ENCODE data around the gene C2orf92. TPM values are rescaled to one million over a fixed set of nuclear protein-coding genes. Genes with fewer than 3 reads are reported as not detected.

Gene C2orf92
- total RNA-seq, 1 experiment from 2014 or later, result 3.0 TPM

- ChIA-PET POLR2A (ENCODE audit: unreplicated experiment) (interaction anchor here (0.6 kb wide), 1 partner anchor 11 kb away, joined by 5 read pairs; no protein-coding TSS in a partner anchor), CTCF (interaction anchor here (0.7 kb wide), 2 partner anchors 13 to 558 kb away, joined by 4 read pairs; no protein-coding TSS in a partner anchor)
- Histone ChIP-seq H3K36me3 (ENCODE audit: low read depth, low read length) (no peaks in the 10 kb centered on the region; the same call in 1 of the 2 replicates), H3K4me1 (ENCODE audit: insufficient read depth, low read length) (peaks cover 11% of the 10 kb centered on the region), H3K4me2 (ENCODE audit: low read length) (no peak overlapping the region), H3K9ac (ENCODE audit: low read length) (no peak overlapping the region), H3K27me3 (ENCODE audit: low read length) (no peaks in the 10 kb centered on the region), H3K27ac (ENCODE audit: low read length) (no peak overlapping the region), H3F3A (ENCODE audit: low read length, unreplicated experiment) (no peaks in the 10 kb centered on the region), H3K9me3 (ENCODE audit: low read length) (no peaks in the 10 kb centered on the region), H3K4me3 (ENCODE audit: low read length) (no peak overlapping the region), H3K9me2 (replicated peaks; ENCODE audit: low read length) (no peaks in the 10 kb centered on the region), H4K20me1 (ENCODE audit: low read length) (no peaks in the 10 kb centered on the region), H2AFZ (ENCODE audit: low read length) (no peak overlapping the region), H3K79me2 (ENCODE audit: low read length) (no peaks in the 10 kb centered on the region)
- intact Hi-C loops (cut with micrococcal nuclease), result no loop called here
- DNase-seq (no peak), ATAC-seq (no peak)
- no TSS peak for BruUV-seq (replicated peaks)
- TF ChIP-seq EZH2phosphoT487 (IDR thresholded peaks at IDR 0.05; ENCODE audit: borderline replicate concordance, low read length) (no peak), CTCF (conservative IDR thresholded peaks at IDR 0.05; ENCODE audit: low read depth, low read length) (no peak), EZH2 (IDR thresholded peaks at IDR 0.05; ENCODE audit: low read length, unreplicated experiment) (no peak)
Observed at GRCh38 chr2:97739893-97740245, 70.4 kb downstream of the C2orf92 start.

GRCh38 chr2:97740590-97741182 lies 71.2 kb downstream of the C2orf92 start:
- CTCF ChIA-PET, result interaction anchor here (0.7 to 1.0 kb wide), 2 partner anchors 12 to 17 kb away, joined by 4 to 6 read pairs; no protein-coding TSS in a partner anchor
- no peaks in the 10 kb centered on the region; the same call in 1 of the 2 replicates for H3K36me3 ChIP-seq (ENCODE audit: low read depth, low read length)
- ATAC-seq (no peak), DNase-seq (peak; percentile 49)
- no peak overlapping the region for H3K4me3 ChIP-seq (ENCODE audit: low read length)
- no peaks in the 10 kb centered on the region for H3K27me3 ChIP-seq (ENCODE audit: low read length)
- no peak overlapping the region for H2AFZ ChIP-seq (ENCODE audit: low read length)
- no peaks in the 10 kb centered on the region for H4K20me1 ChIP-seq (ENCODE audit: low read length)
- TF ChIP-seq EZH2 (IDR thresholded peaks at IDR 0.05; ENCODE audit: low read length, unreplicated experiment) (no peak), CTCF (conservative IDR thresholded peaks at IDR 0.05; ENCODE audit: low read depth, low read length) (peak; percentile 75), EZH2phosphoT487 (IDR thresholded peaks at IDR 0.05; ENCODE audit: borderline replicate concordance, low read length) (no peak)
- POLR2A ChIA-PET (ENCODE audit: unreplicated experiment), result interaction anchor here (0.6 kb wide), 2 partner anchors 12 to 18 kb away, joined by 3 to 5 read pairs; no protein-coding TSS in a partner anchor
- no peaks in the 10 kb centered on the region for H3K79me2 ChIP-seq (ENCODE audit: low read length)
- BruUV-seq (replicated peaks), result no TSS peak
- no peak overlapping the region for H3K9ac ChIP-seq (ENCODE audit: low read length)
- H3K9me3 ChIP-seq (ENCODE audit: low read length), result no peaks in the 10 kb centered on the region
- H3F3A ChIP-seq (ENCODE audit: low read length, unreplicated experiment), result no peaks in the 10 kb centered on the region
- intact Hi-C loops (cut with micrococcal nuclease), result no loop called here
- peaks cover 11% of the 10 kb centered on the region for H3K4me1 ChIP-seq (ENCODE audit: insufficient read depth, low read length)
- H3K4me2 ChIP-seq (ENCODE audit: low read length), result no peak overlapping the region
- no peaks in the 10 kb centered on the region for H3K9me2 ChIP-seq (replicated peaks; ENCODE audit: low read length)
- H3K27ac ChIP-seq (ENCODE audit: low read length), result no peak overlapping the region

GRCh38 chr2:97741251-97741650 lies 71.7 kb downstream of the C2orf92 start:
- Histone ChIP-seq H3K36me3 (ENCODE audit: low read depth, low read length) (no peaks in the 10 kb centered on the region; the same call in 1 of the 2 replicates), H3K4me1 (ENCODE audit: insufficient read depth, low read length) (peaks cover 11% of the 10 kb centered on the region), H3K9ac (ENCODE audit: low read length) (no peak overlapping the region), H3K4me2 (ENCODE audit: low read length) (no peak overlapping the region), H2AFZ (ENCODE audit: low read length) (no peak overlapping the region), H3K4me3 (ENCODE audit: low read length) (no peak overlapping the region), H4K20me1 (ENCODE audit: low read length) (no peaks in the 10 kb centered on the region), H3K9me3 (ENCODE audit: low read length) (no peaks in the 10 kb centered on the region), H3K27me3 (ENCODE audit: low read length) (no peaks in the 10 kb centered on the region), H3K79me2 (ENCODE audit: low read length) (no peaks in the 10 kb centered on the region), H3K9me2 (replicated peaks; ENCODE audit: low read length) (no peaks in the 10 kb centered on the region), H3F3A (ENCODE audit: low read length, unreplicated experiment) (no peaks in the 10 kb centered on the region), H3K27ac (ENCODE audit: low read length) (no peak overlapping the region)
- DNase-seq, result no peak
- no peak for ATAC-seq
- ChIA-PET CTCF (interaction anchor here (1.0 kb wide), 1 partner anchor 17 kb away, joined by 6 read pairs; no protein-coding TSS in a partner anchor), POLR2A (ENCODE audit: unreplicated experiment) (interaction anchor here (0.6 kb wide), 1 partner anchor 18 kb away, joined by 3 read pairs; no protein-coding TSS in a partner anchor)
- BruUV-seq (replicated peaks), result no TSS peak
- intact Hi-C loops (cut with micrococcal nuclease), result no loop called here
- TF ChIP-seq CTCF (conservative IDR thresholded peaks at IDR 0.05; ENCODE audit: low read depth, low read length) (no peak), EZH2phosphoT487 (IDR thresholded peaks at IDR 0.05; ENCODE audit: borderline replicate concordance, low read length) (no peak), EZH2 (IDR thresholded peaks at IDR 0.05; ENCODE audit: low read length, unreplicated experiment) (no peak)
